CD4-positive, alpha-beta T cell treated with Interleukin-17A for 1 hour (primary cell): Measurements from ENCODE around the gene LATS2.

ENCODE experiments used
- DNase-seq: peaks from one replicate; pipeline ENCODE4 v3.0.0-alpha.2; 2020

Gene LATS2

GRCh38 chr13:21013682-21014038 lies 47.7 kb downstream of the LATS2 start:
- DNase-seq: no peak

- no peak for DNase-seq
Observed at GRCh38 chr13:21012841-21013681, 48.3 kb downstream of the LATS2 start.

GRCh38 chr13:21012211-21012610 lies 49.2 kb downstream of the LATS2 start:
- DNase-seq: no peak

- no peak for DNase-seq
Observed at GRCh38 chr13:21011378-21011777, 50.0 kb downstream of the LATS2 start.

GRCh38 chr13:21010621-21011020 lies 50.8 kb downstream of the LATS2 start:
- DNase-seq: peak; percentile 3

GRCh38 chr13:21009036-21009435 lies 52.4 kb downstream of the LATS2 start:
- no peak for DNase-seq

GRCh38 chr13:21008026-21008425 lies 53.4 kb downstream of the LATS2 start:
- DNase-seq: no peak

- DNase-seq: no peak
Observed at GRCh38 chr13:21006141-21007005, 55.0 kb downstream of the LATS2 start.

GRCh38 chr13:21005193-21005592 lies 56.2 kb downstream of the LATS2 start:
- no peak for DNase-seq

GRCh38 chr13:21001471-21001870 lies 59.9 kb downstream of the LATS2 start:
- no peak for DNase-seq

- no peak for DNase-seq
Observed at GRCh38 chr13:21000647-21001046, 60.7 kb downstream of the LATS2 start.

- DNase-seq: no peak
Observed at GRCh38 chr13:20998649-20999415, 62.6 kb downstream of the LATS2 start.

- no peak for DNase-seq
Observed at GRCh38 chr13:20997301-20998161, 63.9 kb downstream of the LATS2 start.

- no peak for DNase-seq
Observed at GRCh38 chr13:20995245-20995838, 66.0 kb downstream of the LATS2 start.

- no peak for DNase-seq
Observed at GRCh38 chr13:20994441-20994821, 67.0 kb downstream of the LATS2 start.

- DNase-seq: no peak
Observed at GRCh38 chr13:20993661-20994440, 67.5 kb downstream of the LATS2 start.

- DNase-seq: no peak
Observed at GRCh38 chr13:20993211-20993610, 68.2 kb downstream of the LATS2 start.

GRCh38 chr13:20991741-20992520 lies 69.5 kb downstream of the LATS2 start:
- no peak for DNase-seq

- no peak for DNase-seq
Observed at GRCh38 chr13:20990910-20991525, 70.4 kb downstream of the LATS2 start.
